ENCODE results near the gene COX20.

Gene COX20

DNA sequence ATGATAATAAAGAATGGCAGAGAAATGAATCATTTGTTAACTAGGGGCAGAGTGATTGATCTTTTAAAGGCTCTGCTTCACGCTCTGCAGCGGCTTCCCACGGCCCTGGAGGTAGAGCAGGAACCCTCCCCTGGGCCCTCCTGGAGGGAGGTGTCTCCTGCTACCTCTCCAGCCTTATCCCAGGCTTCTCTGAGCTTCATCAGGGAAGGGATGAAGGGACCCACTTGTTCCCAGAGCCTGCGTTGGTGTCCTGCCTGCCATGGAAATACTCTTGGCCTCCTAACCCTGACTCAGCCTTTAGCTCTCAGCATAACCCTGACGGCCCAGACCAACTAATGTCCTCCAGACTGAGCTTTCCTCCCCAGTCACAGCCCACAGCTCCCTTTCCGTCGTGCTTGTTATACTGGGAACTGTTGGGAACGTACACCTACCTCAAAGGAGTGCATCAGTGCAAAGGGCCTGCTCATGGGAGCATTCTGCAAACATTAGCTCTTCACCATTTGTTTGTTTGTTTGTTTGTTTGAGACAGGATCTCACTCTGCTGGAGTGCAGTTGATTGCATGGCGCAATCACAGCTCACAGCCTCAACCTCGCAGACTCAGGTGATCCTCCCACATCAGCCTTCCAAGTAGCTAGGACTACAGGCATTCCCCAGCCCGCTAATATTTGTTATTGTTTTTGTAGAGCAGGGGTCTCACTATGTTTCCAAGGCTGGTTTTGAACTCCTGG is 46.3 kb downstream of the COX20 start:
- DNase-seq, result no peak

DNA sequence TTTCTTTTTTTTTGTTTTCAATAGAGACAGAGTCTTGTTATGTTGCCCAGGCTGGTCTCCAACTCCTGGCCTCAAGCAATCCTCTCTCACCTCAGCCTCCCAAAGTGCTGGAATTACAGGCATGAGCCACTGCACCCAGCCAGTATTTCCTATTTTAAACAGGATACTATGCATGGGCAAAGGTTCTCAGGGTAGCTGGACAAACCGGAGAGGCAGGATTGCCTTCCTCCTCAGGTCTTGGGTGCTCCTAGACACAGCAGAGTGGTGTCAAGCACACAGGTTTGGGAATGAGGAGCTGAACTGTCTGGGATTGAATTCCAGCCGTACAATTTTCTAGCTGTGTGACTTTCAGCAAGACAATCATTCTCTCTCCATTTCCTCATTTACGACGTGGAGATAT is 51.8 kb downstream of the COX20 start:
- DNase-seq, result no peak

DNA sequence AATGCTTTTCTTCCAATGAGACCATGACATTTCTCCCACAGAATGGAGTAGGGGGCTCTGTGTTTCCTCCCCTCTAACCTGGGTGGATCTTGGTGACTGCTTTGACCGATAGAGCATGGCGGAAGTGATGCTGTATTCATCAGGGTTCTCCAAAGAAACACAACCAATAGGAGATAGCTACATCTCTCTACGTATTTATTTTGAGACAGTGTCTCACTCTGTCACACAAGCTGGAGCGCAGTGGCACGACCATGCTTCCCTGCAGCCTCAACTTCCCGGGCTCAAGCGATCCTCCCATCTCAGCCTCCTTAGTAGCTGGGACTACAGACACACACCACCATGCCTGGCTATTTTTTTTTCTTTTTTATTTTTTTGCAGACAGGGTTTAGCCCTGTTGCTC is 58.4 kb downstream of the COX20 start:
- no peak for DNase-seq

Measured in NCI-H187 treated with DMSO at 0.1 percent for 48 hours (cell line).